Measurements from ENCODE around the gene TAMALIN. TPM values are rescaled to one million over a fixed set of nuclear protein-coding genes. Genes with fewer than 3 reads are reported as not detected.

The TAMALIN gene
- total RNA-seq, 1 donor from 2014 or later, result 11.1 TPM

DNA sequence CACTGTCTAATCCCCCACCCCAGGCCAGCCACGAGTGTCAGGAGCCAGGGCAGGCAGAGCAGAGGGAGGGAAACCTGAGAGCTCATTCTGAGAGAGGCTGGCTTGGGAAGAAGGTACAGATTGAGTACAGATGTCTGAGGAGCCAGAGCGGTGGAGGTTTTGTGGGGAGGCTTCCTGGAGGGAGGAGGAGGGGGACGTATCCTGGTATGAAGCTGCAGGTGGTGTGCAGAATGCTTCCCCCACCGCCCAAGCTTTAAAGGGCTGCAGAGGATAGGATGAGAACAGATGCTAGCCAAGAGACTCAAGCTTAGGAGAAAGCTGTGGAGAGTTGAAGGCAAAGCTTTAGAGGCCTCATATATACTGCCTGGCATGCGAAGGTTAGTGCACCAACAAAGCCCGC, 3.2 kb upstream of the TAMALIN start:
- Mint-ChIP-seq H3K4me3 (ENCODE audit: unreplicated experiment) (no peak overlapping the region), H3K27me3 (ENCODE audit: low read depth) (no peaks in the 10 kb centered on the region)
- TF ChIP-seq, protein P1, sequence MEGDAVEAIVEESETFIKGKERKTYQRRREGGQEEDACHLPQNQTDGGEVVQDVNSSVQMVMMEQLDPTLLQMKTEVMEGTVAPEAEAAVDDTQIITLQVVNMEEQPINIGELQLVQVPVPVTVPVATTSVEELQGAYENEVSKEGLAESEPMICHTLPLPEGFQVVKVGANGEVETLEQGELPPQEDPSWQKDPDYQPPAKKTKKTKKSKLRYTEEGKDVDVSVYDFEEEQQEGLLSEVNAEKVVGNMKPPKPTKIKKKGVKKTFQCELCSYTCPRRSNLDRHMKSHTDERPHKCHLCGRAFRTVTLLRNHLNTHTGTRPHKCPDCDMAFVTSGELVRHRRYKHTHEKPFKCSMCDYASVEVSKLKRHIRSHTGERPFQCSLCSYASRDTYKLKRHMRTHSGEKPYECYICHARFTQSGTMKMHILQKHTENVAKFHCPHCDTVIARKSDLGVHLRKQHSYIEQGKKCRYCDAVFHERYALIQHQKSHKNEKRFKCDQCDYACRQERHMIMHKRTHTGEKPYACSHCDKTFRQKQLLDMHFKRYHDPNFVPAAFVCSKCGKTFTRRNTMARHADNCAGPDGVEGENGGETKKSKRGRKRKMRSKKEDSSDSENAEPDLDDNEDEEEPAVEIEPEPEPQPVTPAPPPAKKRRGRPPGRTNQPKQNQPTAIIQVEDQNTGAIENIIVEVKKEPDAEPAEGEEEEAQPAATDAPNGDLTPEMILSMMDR (IDR thresholded peaks at IDR 0.05), result no peak

DNA sequence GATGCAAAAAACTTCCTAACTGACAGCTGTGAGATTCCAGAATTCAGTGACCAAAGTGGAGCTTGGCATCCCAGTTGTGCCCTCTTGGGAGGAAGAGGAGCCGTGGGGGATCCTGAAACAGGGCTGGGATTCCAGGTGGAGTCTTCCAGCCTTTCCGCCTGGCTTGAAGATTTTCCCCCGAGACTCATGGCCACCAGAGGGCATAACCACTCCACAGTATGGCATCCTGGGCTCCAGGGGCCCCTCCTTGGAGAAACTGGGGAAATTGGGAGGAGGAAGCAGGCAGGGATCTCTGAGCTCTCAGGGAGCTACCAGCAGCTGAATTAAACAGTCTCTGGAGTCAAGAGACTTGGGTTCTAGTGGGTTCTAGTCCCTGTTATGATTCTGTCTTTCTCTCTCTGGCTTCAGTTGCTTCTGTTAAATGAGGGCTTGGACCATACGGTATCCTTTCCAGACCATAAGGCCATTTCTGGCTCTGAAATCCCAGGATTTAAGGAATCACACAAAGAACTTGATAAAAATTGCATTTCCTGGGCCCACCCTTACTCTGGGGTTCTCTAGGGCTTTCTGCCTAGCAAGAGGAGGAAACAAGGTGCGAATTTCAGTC, 2.6 kb upstream of the TAMALIN start:
- Mint-ChIP-seq H3K4me1 (ENCODE audit: low read depth) (peaks cover 18% of the 10 kb centered on the region), H3K4me3 (ENCODE audit: unreplicated experiment) (no peak overlapping the region), H3K27ac (ENCODE audit: unreplicated experiment) (no peak overlapping the region), H3K27me3 (ENCODE audit: low read depth) (no peaks in the 10 kb centered on the region), H3K36me3 (ENCODE audit: low read depth) (peaks cover 4% of the 10 kb centered on the region), H3K9me3 (ENCODE audit: low read depth) (no peaks in the 10 kb centered on the region)
- no peak for DNase-seq (ENCODE audit: low spot score)
- TF ChIP-seq, protein P1 (IDR thresholded peaks at IDR 0.05), result peak; percentile 83

More for the DNA sequence above, 3.2 kb upstream of the TAMALIN start:
- H3K27ac Mint-ChIP-seq (ENCODE audit: unreplicated experiment), result no peak overlapping the region
- no peak for DNase-seq (ENCODE audit: low spot score)
- H3K36me3 Mint-ChIP-seq (ENCODE audit: low read depth), result peaks cover 4% of the 10 kb centered on the region
- no peaks in the 10 kb centered on the region for H3K9me3 Mint-ChIP-seq (ENCODE audit: low read depth)
- H3K4me1 Mint-ChIP-seq (ENCODE audit: low read depth), result peaks cover 13% of the 10 kb centered on the region

DNA sequence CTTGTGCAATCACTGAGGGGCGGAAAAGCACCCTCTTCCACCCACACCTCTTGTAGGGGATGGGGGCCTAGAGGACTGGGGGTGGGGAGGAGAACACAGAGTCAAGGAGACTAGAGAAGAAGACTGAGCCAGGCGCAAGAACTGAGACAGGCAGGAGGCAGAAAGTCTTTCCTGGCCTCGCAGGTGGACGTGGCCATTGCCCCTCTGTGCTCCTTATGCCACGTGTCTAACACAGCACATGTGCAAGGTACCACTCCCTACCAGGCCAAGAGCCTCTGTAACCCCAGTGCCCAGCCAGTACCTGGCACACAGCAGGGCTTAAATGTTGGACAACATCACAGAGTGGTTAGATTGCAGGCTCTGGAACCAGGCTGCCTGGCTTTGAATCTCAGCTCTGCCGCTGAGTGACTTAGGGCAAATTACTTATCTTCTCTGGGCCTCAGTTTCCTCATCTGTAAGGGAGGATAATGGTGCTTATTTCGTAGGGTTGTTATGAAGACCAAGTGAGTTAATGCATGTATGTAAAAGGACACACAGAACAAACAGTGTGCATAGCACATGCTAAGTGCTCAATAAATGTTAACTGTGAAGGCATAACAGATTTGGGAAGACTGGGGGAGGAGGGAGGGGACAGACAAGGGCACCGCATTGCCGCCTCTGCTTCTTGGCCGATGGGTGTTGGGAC, 1.4 kb upstream of the TAMALIN start:
- Mint-ChIP-seq H3K27me3 (ENCODE audit: low read depth) (no peaks in the 10 kb centered on the region), H3K9me3 (ENCODE audit: low read depth) (no peaks in the 10 kb centered on the region), H3K4me1 (ENCODE audit: low read depth) (peaks cover 26% of the 10 kb centered on the region), H3K36me3 (ENCODE audit: low read depth) (peaks cover 1% of the 10 kb centered on the region), H3K27ac (ENCODE audit: unreplicated experiment) (no peak overlapping the region), H3K4me3 (ENCODE audit: unreplicated experiment) (no peak overlapping the region)
- TF ChIP-seq, protein P1 (IDR thresholded peaks at IDR 0.05), result no peak
- DNase-seq (ENCODE audit: low spot score), result no peak

DNA sequence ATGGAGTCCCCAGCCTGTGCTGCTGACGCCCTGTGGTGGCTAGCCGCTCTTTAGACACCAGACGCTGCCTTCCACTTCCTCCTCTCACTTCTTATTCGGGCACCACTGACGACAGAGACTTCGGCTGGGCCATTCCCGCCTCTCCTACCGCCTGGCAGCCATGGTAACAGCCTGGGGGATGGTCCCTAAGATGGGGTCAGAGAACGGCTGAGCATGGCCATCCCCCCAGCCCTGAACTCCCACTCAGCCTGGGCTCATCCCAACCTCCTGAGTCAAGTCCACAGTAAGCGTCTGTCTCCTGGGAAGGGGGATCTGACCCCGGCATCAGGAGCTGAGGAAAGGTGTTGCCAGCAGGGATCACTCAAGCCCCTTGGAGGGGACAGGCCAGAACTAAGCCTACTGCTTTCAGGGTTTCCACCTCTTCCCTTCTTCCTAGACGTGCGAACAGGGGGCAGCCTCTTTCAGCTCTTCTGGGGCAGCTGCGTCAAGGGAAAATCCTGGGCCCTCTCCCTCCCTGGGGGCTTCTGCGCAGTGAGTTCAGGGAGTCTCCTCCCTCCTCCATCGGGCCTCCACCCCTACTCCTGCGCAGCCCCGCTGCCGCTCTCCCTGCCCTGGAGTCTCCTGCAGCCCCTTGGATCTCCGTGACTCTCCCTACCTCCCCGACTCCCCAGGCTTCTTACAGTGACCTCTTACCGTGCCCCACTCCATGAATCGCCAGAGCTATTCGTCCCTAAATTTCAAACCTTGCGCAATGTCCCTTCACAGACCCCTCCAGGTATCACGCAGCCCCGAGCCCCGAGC, 643 bp upstream of the TAMALIN start:
- Mint-ChIP-seq H3K4me1 (ENCODE audit: low read depth) (peaks cover 34% of the 10 kb centered on the region), H3K27ac (ENCODE audit: unreplicated experiment) (no peak overlapping the region), H3K27me3 (ENCODE audit: low read depth) (no peaks in the 10 kb centered on the region)

More for the DNA sequence above, 643 bp upstream of the TAMALIN start:
- DNase-seq (ENCODE audit: low spot score), result no peak
- H3K36me3 Mint-ChIP-seq (ENCODE audit: low read depth), result no peaks in the 10 kb centered on the region
- TF ChIP-seq, protein P1 (IDR thresholded peaks at IDR 0.05), result no peak
- H3K9me3 Mint-ChIP-seq (ENCODE audit: low read depth), result no peaks in the 10 kb centered on the region
- H3K4me3 Mint-ChIP-seq (ENCODE audit: unreplicated experiment), result peak overlapping the region; percentile 79

Measured in chondrocyte (in vitro differentiated cells).